CD4-positive, alpha-beta T cell treated with Interleukin-1 beta for 1 hour (primary cell): ENCODE measurements around the gene CELF4.
"Not testable (repeated sequence)": the region's sequence is repeated elsewhere in the genome, so short reads cannot be mapped to it uniquely, and the experiment has no call there.

ENCODE experiments used
- DNase-seq, 2 donors: peaks; one replicate each; pipeline ENCODE4 v3.0.0-alpha.2; 2020 to 2022

Gene CELF4

GRCh38 chr18:37491526-37491925 is 74.1 kb downstream of the CELF4 start:
- no peak for DNase-seq

GRCh38 chr18:37489998-37490397 is 75.6 kb downstream of the CELF4 start:
- no peak for DNase-seq

DNA sequence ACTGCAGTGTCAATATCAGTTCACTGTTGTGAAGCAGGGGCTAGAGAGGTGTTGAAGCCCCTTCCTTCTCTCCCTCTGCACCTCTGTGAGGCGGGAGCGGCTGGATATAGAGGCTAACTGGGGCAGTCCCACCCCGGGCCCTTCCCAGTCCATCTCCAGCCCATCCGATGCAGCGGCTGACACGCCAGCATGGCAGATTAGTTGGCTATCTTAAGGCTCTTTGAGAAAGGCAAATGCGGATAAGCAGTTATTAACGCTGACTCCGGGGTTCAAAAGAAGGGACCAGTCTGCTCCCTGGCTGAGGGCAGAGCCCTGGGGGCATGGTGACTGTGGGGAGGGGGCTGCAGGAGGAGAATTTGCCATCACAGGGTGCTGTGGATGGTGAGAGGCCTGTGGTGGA is 76.6 kb downstream of the CELF4 start:
- no peak for DNase-seq

GRCh38 chr18:37487400-37487867 is 78.2 kb downstream of the CELF4 start:
- no peak for DNase-seq

DNA sequence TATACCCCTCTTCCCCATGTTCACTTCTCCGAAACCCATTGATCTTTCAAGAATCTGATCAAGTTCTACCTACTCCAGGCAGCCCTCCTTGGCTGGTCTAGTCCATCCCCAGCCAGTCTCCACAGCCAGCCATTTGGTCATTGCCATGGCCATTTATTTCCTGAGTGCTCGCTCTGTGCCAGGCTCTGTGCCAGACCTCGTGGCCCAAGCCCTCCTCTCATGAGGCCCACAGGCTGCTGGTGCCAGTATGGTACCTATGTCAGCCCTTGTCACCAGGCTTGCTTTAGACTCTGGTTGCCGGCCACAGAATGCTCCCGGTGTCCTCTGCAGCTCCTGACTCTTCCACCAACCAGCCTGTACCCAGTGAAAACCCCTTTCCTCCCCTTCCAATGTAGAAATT is 78.8 kb downstream of the CELF4 start:
- DNase-seq = no peak

DNA sequence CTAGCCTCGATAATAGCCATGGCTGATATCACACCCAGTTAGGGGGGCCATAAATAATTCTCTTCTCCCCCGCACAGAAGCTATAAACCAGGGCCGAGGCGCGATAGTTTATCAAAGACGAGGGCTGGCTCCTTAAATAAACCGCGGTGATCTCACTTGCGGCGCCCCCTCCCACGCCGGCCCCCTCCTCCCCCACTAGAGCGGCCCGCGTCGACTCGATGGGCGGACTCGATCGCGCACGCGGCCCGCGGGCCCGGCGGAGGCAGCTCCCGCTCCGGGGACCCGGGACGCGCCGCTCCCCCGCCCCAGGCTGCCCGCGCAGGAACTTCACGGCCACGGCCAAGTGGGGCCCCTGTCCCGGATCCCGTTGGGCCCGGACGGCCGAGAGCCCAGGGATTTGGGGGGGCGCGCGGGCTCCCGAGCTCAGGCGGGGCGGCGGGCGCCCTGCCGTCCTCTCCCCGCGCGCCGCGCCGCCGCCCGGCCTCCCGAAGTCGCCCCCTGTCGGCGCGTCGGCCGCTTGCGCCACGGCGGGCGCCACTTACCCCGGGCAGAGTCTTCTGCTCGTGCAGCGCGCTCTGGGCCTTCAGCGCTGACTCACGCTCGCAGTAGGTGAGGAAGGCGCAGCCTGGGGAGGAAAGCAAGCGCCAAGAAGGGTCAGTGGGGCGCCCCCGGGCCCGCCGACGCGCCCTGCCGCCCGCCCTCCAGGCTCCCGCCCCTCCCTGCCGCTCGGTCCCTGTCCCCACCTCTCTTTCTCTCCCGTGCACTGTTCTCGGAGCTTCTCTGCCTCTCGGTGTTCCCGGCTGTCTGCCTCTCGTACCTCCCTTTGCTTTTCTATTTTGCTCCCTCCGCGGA is 80.4 kb downstream of the CELF4 start:
- DNase-seq = no peak

- no peak for DNase-seq
Measured at GRCh38 chr18:37483984-37484819, 81.4 kb downstream of the CELF4 start.

DNA sequence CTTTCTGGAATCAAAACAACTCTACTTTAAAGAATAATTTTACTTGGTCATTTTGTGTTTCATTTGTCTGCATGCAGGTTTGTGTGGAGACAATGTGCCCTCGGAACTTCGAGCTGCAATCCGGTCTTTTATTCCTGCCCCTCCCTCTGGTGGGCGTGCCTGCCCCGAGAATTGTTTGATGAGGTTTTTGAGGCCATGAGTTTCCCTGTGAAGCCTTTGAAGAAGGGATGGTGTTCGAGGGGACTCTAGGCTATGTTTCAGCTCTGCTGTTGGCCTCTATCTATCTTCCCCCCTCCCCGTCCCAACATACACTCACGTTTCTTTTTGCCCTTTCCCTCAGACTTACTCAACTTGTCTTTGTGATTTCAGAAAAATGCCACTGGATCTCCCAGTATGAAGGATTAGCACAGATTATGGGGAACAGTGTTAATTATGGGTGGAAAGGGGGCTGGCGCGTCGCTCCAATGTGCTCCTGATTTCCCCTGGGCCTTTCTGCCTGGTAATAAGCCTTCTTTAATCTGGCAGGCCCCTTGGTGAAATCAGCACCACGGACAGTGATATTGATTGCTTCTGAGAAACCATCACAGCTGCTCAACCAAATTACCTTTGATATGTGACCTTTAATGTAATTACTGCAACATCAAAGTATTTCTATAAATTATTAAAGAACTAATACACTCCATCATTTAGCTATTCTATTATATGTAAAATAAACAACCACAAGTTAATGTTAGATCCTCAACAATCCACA is 82.2 kb downstream of the CELF4 start:
- DNase-seq = no peak

DNA sequence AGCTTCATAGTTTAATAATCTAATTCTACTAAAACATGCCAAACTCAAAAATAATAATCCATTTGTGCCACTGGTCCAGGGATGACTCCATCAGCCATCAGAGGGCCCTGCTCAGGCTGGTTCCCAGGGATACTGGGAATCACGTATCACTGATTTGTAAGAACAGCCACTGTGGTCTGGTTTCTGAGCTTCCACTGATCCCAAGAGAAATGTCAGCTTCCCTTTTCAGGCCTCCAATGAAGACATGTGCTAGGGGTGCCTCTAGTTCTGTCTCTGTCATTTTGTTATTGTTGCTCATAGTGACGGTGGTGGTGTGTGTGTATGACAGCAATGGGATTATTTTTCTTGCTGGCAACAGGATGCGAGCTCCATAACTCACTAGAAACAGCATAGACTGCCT is 83.2 kb downstream of the CELF4 start:
- no peak for DNase-seq

GRCh38 chr18:37482002-37482401 is 83.6 kb downstream of the CELF4 start:
- no peak for DNase-seq

- DNase-seq = no peak
Measured at GRCh38 chr18:37481491-37481890, 84.1 kb downstream of the CELF4 start.

- DNase-seq = no peak
Measured at GRCh38 chr18:37481072-37481471, 84.5 kb downstream of the CELF4 start.

GRCh38 chr18:37476611-37477295 is 88.8 kb downstream of the CELF4 start:
- DNase-seq = no peak

DNA sequence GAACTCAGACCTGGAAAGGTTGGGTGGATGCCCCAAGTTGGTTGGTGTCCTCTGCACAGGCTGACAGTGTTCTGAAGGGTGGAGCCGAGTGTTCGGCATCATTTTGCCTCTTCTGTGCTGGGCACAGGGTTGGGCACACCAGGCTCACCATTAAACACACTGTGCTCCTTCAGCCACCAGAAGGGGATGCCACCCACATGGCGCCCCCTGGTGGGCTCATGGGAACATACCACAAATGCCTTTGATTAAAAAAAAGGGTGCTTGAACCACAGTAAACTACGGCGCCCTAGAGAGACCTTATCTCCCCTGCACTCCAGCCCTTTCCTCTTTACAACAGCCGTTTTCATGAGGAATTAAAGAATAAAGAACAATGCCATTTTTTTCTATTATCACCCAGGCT is 89.4 kb downstream of the CELF4 start:
- no peak for DNase-seq

- no peak for DNase-seq
Measured at GRCh38 chr18:37473195-37473840, 92.3 kb downstream of the CELF4 start.

DNA sequence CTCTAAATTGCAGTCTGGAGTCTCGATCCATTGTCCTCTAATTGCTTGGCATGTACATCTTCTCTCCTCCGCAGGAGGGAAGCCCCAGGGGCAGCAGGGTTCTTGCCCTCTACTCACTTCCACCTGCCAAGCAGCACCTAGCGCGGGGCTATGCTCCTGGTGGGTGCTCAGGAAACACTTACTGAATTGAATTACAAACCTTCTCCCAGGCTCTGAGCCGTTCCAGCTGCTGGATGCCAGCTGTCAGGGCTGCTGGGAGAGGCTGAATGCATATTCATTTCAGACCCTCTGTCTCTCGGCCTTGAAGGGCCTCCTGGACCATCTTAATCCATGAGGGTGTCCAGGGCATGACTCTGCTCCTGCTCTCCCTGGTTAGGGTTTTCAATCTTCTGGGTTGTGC is 94.0 kb downstream of the CELF4 start:
- DNase-seq = no peak

DNA sequence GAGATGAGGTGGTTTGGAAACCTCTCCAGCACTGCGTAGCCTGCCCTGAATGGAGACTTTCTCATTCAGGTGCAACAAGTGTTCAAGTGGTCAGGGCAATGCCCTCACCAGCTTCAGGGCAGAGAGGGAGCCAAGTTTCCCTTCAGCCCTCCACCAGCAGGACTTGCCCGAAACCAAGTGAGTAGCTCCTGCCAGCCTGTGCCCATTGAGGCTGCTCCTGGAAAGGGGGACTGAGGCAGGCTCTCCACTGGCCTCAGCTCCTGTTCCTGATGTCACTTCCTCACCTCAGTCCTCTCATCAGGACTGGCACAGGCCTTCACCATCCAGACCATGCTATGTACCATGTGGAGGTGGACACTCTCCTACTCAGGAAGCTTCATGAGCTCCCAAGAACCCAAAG is 94.6 kb downstream of the CELF4 start:
- DNase-seq = no peak

- DNase-seq = no peak
Measured at GRCh38 chr18:37467002-37467662, 98.5 kb downstream of the CELF4 start.

GRCh38 chr18:37465958-37466357 is 99.6 kb downstream of the CELF4 start:
- DNase-seq = no peak

- no peak for DNase-seq
Measured at GRCh38 chr18:37464257-37464656, 101.3 kb downstream of the CELF4 start.

DNA sequence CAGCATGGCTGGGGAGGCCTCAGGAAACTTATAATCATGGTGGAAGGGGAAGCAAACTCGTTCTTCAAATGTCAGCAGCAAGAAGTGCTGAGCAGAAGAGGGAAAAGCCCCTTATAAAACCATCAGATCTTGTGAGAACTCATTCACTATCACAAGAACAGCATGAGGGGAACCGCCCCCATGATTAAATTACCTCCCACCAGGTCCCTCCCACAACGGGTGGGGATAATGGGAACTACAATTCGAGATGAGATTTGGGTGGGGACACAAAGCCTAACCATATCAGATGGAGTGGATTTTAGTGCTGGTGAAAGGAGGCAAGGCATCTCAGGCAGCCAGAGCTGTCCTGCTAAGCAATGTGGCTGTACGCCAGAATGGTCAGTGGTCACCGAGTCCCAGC is 104.3 kb downstream of the CELF4 start:
- DNase-seq = not testable (repeated sequence)

GRCh38 chr18:37460604-37461003 is 105.0 kb downstream of the CELF4 start:
- DNase-seq = no peak
